Mucosa of descending colon (tissue), 3 donors: ENCODE measurements around the gene FAM237A. TPM values are rescaled to one million over a fixed set of nuclear protein-coding genes. Genes with fewer than 3 reads are reported as not detected.

Source experiments
- ATAC-seq: fragments of 200-7000 bp; cut with Tn5 transposase; one replicate; pipeline ENCODE4 v1.9.1; 2020; ENCODE audit warnings: mild to moderate bottlenecking, moderate library complexity
- DNase-seq, 3 donors: peaks; one replicate each; pipeline ENCODE4 v3.0.0-alpha.2; 2020
- H3K36me3 ChIP-seq: fragments of 200-600 bp; one replicate; pipeline ENCODE4 v1.8.0; 2021; ENCODE audit warnings: low read depth, mild to moderate bottlenecking
- H3K4me1 ChIP-seq: fragments of 200-600 bp; one replicate; pipeline ENCODE4 v1.8.0; 2021; ENCODE audit warnings: low read depth, mild to moderate bottlenecking
- H3K4me3 ChIP-seq: fragments of 200-600 bp; one replicate; pipeline ENCODE4 v1.8.0; 2021; ENCODE audit warnings: mild to moderate bottlenecking
- H3K9me3 ChIP-seq: fragments of 200-600 bp; one replicate; pipeline ENCODE4 v1.8.0; 2021; ENCODE audit warnings: mild to moderate bottlenecking
- CTCF ChIP-seq: fragments of 200-600 bp; IDR thresholded peaks from one replicate; pipeline ENCODE4 v1.8.0; 2022; ENCODE audit warnings: antibody characterized with exemption, mild to moderate bottlenecking
- intact Hi-C, 2 donors: fragments of 100-400 bp; cut with DNase I in 1 of 2; cut with micrococcal nuclease in 1 of 2; formaldehyde crosslinking; loops; one replicate each; pipeline versions ENCODE4 v1.11.0 to v1.11.1; 2022; cut with DNase I, micrococcal nuclease
- total RNA-seq, 3 donors: library from RNA; stranded (reverse); fragmentation: NEBNext Ultra II Directional in 2 of 3; extraction: Animal tissue kit (Norgen Biotek cat#: 25700) in 2 of 3; gene quantifications; one replicate each; pipeline versions ENCODE4 v1.2.1 to v1.2.4, GENCODE V29; 2021 to 2023
- donor health status: DM: no; HTN: no; CAD: no; lungs with moderate emphysema.
- donor health status: DM: no; HTN: no; CAD: no.
- donor health status: DM: no; HTN: yes; CAD: no.

Gene FAM237A
- total RNA-seq, 3 donors from 2014 or later: not detected

DNA sequence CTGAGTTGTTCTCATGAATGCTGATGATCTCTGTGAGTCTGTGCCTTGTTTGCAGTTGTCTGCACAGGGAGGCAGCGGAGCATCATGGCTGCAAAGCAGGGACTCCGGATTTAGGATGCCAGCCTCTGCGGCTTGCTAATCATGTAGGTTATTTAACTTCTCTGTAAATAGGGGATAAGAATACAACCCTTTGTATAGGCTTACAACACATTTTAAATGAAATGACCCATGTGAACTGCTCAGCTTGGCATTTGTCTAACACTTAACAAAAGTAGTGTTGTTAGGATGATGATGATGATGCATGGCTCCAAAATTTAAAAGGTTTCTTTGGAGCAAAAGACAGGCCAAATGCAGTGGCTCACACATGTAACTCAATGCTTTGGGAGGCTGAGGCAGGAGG lies 56.5 kb downstream of the FAM237A start:
- H3K4me1 ChIP-seq: no peaks in the 10 kb centered on the region
- intact Hi-C loops: no loop called here
- no peak for ATAC-seq
- DNase-seq: no peak
- H3K9me3 ChIP-seq: no peaks in the 10 kb centered on the region
- no peak for TF ChIP-seq CTCF
- H3K36me3 ChIP-seq: no peaks in the 10 kb centered on the region
- H3K4me3 ChIP-seq: no peak overlapping the region

Other genes starting within 250 kb of the FAM237A start
- gene ADAM23, start 199.0 kb upstream of the FAM237A start, total RNA-seq: 1 to 10 TPM; 1.2 to 2.7 (median 1.4) TPM
- gene DYTN, start 75.9 kb downstream of the FAM237A start, total RNA-seq: not detected
- under 1 TPM; 0.26 to 0.60 (median 0.34) TPM for gene MDH1B, start 122.8 kb downstream of the FAM237A start, total RNA-seq
- 10 to 100 TPM; 19.3 to 23.3 (median 21.7) TPM for gene FASTKD2, start 123.1 kb downstream of the FAM237A start, total RNA-seq